ENCODE measurements around the gene NUDT16L1. TPM values are rescaled to one million over a fixed set of nuclear protein-coding genes. Genes with fewer than 3 reads are reported as not detected.

NUDT16L1 gene
- total and polyA plus RNA-seq, 9 of the 15 experiments (the other 6 are each of a cell fraction or from before 2014, with no cell fraction given), result 1.4 to 37.6 (median 13.7) TPM

- TF ChIP-seq CTCFL (IDR thresholded peaks at IDR 0.05; ENCODE audit: borderline replicate concordance, insufficient read depth, low read depth, low read length, poor library complexity, severe bottlenecking) (peak; percentile 85), ZBTB33 (CRISPR knock-in tag; IDR thresholded peaks at IDR 0.05) (peak; percentile 100)
Measured at GRCh38 chr16:4682616-4683254, 10.6 kb upstream of the NUDT16L1 start (continued).

GRCh38 chr16:4683255-4684057 is 9.9 kb upstream of the NUDT16L1 start:
- ATAC-seq, result no peak
- H3K27me3 ChIP-seq (ENCODE audit: control insufficient read depth in 2 of 2, insufficient read depth in 2 of 2, low read length in 2 of 2), result no peaks in the 10 kb centered on the region
- no peaks in the 10 kb centered on the region for H3K9me1 ChIP-seq (ENCODE audit: control insufficient read depth, insufficient read depth, low read length)
- H2AFZ ChIP-seq (ENCODE audit: low read depth, low read length), result no peak overlapping the region
- H3K9ac ChIP-seq (ENCODE audit: insufficient read depth in 1 of 2, low read depth in 2 of 2, low read length in 2 of 2), result peak overlapping the region in 1 of 2 experiments; percentile 26; a peak in 2 of 4 replicates
- no peak for DNase-seq (ENCODE audit: extremely low read depth in 1 of 4, low spot score in 3 of 4)
- BruUV-seq (replicated peaks), result no TSS peak
- H3K4me3 ChIP-seq, result no peak overlapping the region
- H3K79me2 ChIP-seq (ENCODE audit: control insufficient read depth, insufficient read depth, low read length), result no peaks in the 10 kb centered on the region
- in situ Hi-C loops (cut with MboI) (no loop called here), intact Hi-C loops (cut with micrococcal nuclease) (no loop called here)
- peaks cover 50% of the 10 kb centered on the region; the same call in 2 of the 3 replicates for H3K36me3 ChIP-seq (ENCODE audit: control insufficient read depth, insufficient read depth, low read length)
- TF ChIP-seq POLR2G (IDR thresholded peaks at IDR 0.05; ENCODE audit: low read depth, low read length), result 0 out of 2 replicates have a peak, but pooled peaks have one; percentile 4
- no peak for TF ChIP-seq ZNF511 (CRISPR knock-in tag; IDR thresholded peaks at IDR 0.05)
- no peaks in the 10 kb centered on the region for H3K9me3 ChIP-seq (replicated peaks; ENCODE audit: control insufficient read depth, insufficient read depth, low read depth, low read length)
- ChIA-PET POLR2A (interaction anchor here (1.0 kb wide), 1 partner anchor 12 kb away, joined by 3 read pairs; no protein-coding TSS in a partner anchor), CTCF (ENCODE audit: low intra/inter-chr PET ratio) (no interaction called here)
- WGBS (ENCODE audit: insufficient coverage, low coverage, missing lambda C conversion rate), result 87% methylated on average over 11 of the region's 17 CpGs
- H3K27ac ChIP-seq (ENCODE audit: extremely low read depth, low read depth, low read length), result no peak overlapping the region
- no peak overlapping the region for H3K4me2 ChIP-seq (ENCODE audit: insufficient read depth, low read length)
- no peak for FAIRE-seq
- H3K4me1 ChIP-seq (replicated peaks in 1 of 2; ENCODE audit: control insufficient read depth in 2 of 2, insufficient read depth in 2 of 2, low read length in 2 of 2), result peaks cover 0 to 48% of the 10 kb centered on the region in 2 experiments; a peak in 2 of 5 replicates
- no peaks in the 10 kb centered on the region for H4K20me1 ChIP-seq (replicated peaks; ENCODE audit: control insufficient read depth, insufficient read depth, low read length)
